GM13976 (cell line): Measurements from ENCODE around the gene HEMK1.

Experiments
- DNase-seq: peaks from one replicate; pipeline ENCODE4 v3.0.0; 2012; ENCODE audit warnings: low spot score
- in situ Hi-C: fragments of 300-500 bp; cut with MboI; formaldehyde crosslinking; loops from one replicate; pipeline ENCODE4 v1.12.0; 2022; ENCODE audit warnings: low sequenced_read_pairs, mixed read lengths, inconsistent platforms; ENCODE audit not compliant: unreplicated experiment
- TF ChIP-seq, protein P1 (sequence below): IDR thresholded peaks from 2 replicates; pipeline ENCODE4 v1.5.1; 2012; ENCODE audit warnings: borderline replicate concordance, mild to moderate bottlenecking; ENCODE audit not compliant: insufficient read depth; ENCODE audit errors: extremely low read depth, missing control alignments, control extremely low read depth

HEMK1 gene

GRCh38 chr3:50624634-50625033, 55.3 kb downstream of the HEMK1 start:
- TF ChIP-seq, protein P1, sequence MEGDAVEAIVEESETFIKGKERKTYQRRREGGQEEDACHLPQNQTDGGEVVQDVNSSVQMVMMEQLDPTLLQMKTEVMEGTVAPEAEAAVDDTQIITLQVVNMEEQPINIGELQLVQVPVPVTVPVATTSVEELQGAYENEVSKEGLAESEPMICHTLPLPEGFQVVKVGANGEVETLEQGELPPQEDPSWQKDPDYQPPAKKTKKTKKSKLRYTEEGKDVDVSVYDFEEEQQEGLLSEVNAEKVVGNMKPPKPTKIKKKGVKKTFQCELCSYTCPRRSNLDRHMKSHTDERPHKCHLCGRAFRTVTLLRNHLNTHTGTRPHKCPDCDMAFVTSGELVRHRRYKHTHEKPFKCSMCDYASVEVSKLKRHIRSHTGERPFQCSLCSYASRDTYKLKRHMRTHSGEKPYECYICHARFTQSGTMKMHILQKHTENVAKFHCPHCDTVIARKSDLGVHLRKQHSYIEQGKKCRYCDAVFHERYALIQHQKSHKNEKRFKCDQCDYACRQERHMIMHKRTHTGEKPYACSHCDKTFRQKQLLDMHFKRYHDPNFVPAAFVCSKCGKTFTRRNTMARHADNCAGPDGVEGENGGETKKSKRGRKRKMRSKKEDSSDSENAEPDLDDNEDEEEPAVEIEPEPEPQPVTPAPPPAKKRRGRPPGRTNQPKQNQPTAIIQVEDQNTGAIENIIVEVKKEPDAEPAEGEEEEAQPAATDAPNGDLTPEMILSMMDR = no peak
- DNase-seq = no peak
- in situ Hi-C loops = no loop called here

GRCh38 chr3:50625231-50626182, 56.2 kb downstream of the HEMK1 start:
- no peak for DNase-seq
- TF ChIP-seq, protein P1 = no peak
- in situ Hi-C loops = no loop called here

DNA sequence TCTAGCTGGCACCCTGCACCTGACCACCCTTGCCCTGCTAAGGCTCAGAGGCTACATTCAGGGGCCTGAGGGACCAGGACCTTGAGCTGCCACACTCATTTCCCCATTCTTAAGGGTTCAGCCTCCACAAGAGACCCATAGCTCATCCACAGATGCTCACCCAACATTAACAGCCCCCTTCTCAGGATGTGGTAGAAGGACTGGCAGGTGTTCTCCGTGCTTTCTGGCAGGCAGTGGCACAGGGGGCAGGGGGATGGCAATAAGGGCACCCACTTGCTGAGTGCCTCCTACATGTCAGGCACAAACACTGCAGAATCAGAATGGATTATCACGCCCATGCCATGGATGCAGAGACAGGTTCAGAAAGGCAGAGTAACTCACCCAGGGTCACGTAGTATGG, 57.1 kb downstream of the HEMK1 start:
- no peak for DNase-seq
- in situ Hi-C loops = no loop called here
- TF ChIP-seq, protein P1 = no peak

- in situ Hi-C loops = no loop called here
- TF ChIP-seq, protein P1 = peak; percentile 44
- peak; percentile 56 for DNase-seq
These were observed 58.2 kb downstream of the HEMK1 start for GRCh38 chr3:50627407-50628051.

- in situ Hi-C loops = no loop called here
- TF ChIP-seq, protein P1 = no peak
- no peak for DNase-seq
These were observed 59.3 kb downstream of the HEMK1 start for GRCh38 chr3:50628601-50629000.

GRCh38 chr3:50630394-50630793, 61.1 kb downstream of the HEMK1 start:
- no peak for DNase-seq
- in situ Hi-C loops = no loop called here

More at GRCh38 chr3:50630394-50630793, 61.1 kb downstream of the HEMK1 start:
- TF ChIP-seq, protein P1 = no peak
